WI38 (cell line): Measurements from ENCODE around the gene MAGEC1.
"Not testable (repeated sequence)": the region's sequence is repeated elsewhere in the genome, so short reads cannot be mapped to it uniquely, and the experiment has no call there.

Experiments used
- H3K4me3 ChIP-seq: 2 replicates; pipeline ENCODE4 v1.5.1; 2011; ENCODE audit warnings: low read depth, mild to moderate bottlenecking, control low read depth, low read length
- TF ChIP-seq, protein P1 (sequence below): IDR thresholded peaks from 2 replicates; pipeline ENCODE4 v1.5.1; 2012; ENCODE audit warnings: low read depth, mild to moderate bottlenecking, control low read depth, low read length

MAGEC1 gene

GRCh38 chrX:141903400-141904155 lies at the start of gene MAGEC1:
MAGEC1 (plus strand) TSS chrX:141903894; CDS start chrX:141905073, 1,179 bp downstream.
- H3K4me3 ChIP-seq = no peak within 1 kb of the TSS
- TF ChIP-seq, protein P1, sequence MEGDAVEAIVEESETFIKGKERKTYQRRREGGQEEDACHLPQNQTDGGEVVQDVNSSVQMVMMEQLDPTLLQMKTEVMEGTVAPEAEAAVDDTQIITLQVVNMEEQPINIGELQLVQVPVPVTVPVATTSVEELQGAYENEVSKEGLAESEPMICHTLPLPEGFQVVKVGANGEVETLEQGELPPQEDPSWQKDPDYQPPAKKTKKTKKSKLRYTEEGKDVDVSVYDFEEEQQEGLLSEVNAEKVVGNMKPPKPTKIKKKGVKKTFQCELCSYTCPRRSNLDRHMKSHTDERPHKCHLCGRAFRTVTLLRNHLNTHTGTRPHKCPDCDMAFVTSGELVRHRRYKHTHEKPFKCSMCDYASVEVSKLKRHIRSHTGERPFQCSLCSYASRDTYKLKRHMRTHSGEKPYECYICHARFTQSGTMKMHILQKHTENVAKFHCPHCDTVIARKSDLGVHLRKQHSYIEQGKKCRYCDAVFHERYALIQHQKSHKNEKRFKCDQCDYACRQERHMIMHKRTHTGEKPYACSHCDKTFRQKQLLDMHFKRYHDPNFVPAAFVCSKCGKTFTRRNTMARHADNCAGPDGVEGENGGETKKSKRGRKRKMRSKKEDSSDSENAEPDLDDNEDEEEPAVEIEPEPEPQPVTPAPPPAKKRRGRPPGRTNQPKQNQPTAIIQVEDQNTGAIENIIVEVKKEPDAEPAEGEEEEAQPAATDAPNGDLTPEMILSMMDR = no peak

GRCh38 chrX:141857479-141857878 lies 46.2 kb upstream of the MAGEC1 start:
- H3K4me3 ChIP-seq = no peak overlapping the region
- TF ChIP-seq, protein P1 = no peak

GRCh38 chrX:141879616-141880015 lies 24.1 kb upstream of the MAGEC1 start:
- H3K4me3 ChIP-seq = no peak overlapping the region
- TF ChIP-seq, protein P1 = no peak

- not testable (repeated sequence) for H3K4me3 ChIP-seq
These were observed 14.9 kb upstream of the MAGEC1 start for GRCh38 chrX:141888811-141889210.

- TF ChIP-seq, protein P1 = no peak
- no peak overlapping the region for H3K4me3 ChIP-seq
These were observed 9.0 kb upstream of the MAGEC1 start for GRCh38 chrX:141894733-141895132.

DNA sequence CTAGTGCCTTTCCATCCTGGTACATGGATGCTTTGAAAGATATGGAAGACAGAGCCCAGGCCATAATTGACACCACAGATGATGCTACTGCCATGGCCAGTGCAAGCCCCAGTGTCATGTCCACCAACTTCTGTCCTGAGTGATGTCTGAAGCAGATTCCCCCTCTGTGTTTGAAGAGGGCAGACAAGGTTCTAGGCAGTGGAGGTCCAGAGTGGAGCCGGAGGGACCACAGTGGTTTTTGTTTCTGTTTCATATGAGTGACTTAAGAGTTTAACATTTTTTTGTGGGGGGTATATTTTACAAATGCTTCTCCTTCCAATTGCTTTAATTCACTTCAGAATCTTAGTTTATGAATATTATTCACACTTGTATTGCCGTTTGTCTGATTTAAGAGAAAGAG lies 6.0 kb upstream of the MAGEC1 start:
- H3K4me3 ChIP-seq = no peak overlapping the region
- TF ChIP-seq, protein P1 = no peak

- TF ChIP-seq, protein P1 = no peak
- no peak overlapping the region for H3K4me3 ChIP-seq
These were observed 1.3 kb upstream of the MAGEC1 start for GRCh38 chrX:141902366-141902765.

GRCh38 chrX:141904262-141904661 lies 568 bp downstream of the MAGEC1 start:
- TF ChIP-seq, protein P1 = no peak
- no peak overlapping the region for H3K4me3 ChIP-seq
